NCI-H2227 treated with DMSO at 0.1 percent for 48 hours (cell line): Measurements from ENCODE around the gene TUBB8B.
"Not testable (repeated sequence)": the region's sequence is repeated elsewhere in the genome, so short reads cannot be mapped to it uniquely, and the experiment has no call there.

Source experiments
- DNase-seq: peaks from one replicate; lab custom pipeline; 2025; lab: John Stamatoyannopoulos, UW

The TUBB8B gene

GRCh38 chr18:12773-13172, 36.6 kb downstream of the TUBB8B start:
- DNase-seq = not testable (repeated sequence)

DNA sequence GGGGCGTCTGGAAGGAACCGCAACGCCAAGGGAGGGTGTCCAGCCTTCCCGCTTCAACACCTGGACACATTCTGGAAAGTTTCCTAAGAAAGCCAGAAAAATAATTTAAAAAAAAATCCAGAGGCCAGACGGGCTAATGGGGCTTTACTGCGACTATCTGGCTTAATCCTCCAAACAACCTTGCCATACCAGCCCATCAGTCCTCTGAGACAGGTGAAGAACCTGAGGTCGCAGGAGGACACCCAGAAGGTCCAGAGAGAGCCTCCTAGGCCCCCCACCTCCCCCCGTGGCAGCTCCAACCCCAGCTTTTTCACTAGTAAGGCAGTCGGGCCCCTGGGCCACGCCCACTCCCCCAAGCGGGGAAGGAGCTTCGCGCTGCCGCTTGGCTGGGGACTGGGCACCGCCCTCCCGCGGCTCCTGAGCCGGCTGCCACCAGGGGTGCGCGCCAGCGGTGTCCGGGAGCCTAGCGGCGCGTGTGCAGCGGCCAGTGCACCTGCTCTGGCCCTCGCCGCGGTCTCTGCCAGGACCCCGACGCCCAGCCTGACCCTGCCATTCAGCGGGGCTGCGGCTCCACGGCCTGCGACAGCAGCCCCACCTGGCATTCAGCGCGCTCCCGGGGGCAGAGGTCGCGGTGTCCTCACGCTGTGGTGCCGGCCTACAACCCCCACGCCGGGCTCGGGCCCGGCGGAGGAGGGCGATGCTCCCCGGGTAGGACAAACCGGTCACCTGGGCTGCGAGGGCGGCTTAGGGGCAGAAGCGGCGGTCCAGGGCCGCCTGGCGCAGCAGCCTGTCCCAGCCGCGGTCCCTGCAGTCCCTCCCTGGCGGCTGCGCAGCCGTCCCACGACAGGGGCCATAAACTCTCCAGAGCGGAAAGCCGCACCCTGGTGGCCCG, 37.8 kb downstream of the TUBB8B start:
- DNase-seq = not testable (repeated sequence)

DNA sequence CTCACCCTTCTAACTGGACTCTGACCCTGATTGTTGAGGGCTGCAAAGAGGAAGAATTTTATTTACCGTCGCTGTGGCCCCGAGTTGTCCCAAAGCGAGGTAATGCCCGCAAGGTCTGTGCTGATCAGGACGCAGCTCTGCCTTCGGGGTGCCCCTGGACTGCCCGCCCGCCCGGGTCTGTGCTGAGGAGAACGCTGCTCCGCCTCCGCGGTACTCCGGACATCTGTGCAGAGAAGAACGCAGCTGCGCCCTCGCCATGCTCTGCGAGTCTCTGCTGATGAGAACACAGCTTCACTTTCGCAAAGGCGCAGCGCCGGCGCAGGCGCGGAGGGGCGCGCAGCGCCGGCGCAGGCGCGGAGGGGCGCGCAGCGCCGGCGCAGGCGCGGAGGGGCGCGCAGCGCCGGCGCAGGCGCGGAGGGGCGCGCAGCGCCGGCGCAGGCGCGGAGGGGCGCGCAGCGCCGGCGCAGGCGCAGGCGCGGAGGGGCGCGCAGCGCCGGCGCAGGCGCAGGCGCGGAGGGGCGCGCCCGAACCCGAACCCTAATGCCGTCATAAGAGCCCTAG, 38.7 kb downstream of the TUBB8B start:
- not testable (repeated sequence) for DNase-seq

DNA sequence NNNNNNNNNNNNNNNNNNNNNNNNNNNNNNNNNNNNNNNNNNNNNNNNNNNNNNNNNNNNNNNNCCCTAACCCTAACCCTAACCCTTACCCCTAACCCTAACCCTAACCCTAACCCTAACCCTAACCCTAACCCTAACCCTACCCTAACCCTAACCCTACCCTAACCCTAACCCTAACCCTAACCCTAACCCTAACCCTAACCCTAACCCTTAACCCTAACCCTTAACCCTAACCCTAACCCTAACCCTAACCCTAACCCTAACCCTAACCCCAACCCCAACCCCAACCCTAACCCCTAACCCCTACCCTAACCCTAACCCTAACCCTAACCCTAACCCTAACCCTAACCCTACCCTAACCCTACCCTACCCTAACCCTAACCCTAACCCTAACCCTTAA, 39.5 kb downstream of the TUBB8B start:
- DNase-seq = not testable (repeated sequence)
